ENCODE results near the gene POM121L2.

DNA sequence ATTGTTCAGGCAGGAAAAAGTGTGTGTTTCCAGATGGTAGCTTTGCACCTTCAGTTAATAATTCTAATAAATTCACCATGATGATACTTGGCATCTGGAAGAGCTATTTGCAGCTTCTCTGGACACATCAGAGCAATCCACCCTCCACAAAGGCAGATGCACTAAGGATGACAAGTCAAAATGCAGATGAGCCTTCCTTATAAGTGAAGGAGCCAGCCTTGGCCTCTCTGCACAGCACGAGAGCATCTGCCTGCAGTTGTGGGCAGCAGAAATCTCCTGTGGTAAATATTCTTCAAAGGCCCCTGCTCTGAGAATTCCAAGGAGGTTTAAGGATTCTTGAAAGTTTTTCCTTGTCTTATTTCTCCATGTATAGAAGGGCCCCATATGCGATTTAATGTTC is 6.9 kb upstream of the POM121L2 start:
- TF ChIP-seq, protein P1, sequence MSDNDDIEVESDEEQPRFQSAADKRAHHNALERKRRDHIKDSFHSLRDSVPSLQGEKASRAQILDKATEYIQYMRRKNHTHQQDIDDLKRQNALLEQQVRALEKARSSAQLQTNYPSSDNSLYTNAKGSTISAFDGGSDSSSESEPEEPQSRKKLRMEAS (IDR thresholded peaks at IDR 0.05): no peak
- TF ChIP-seq, protein P2, sequence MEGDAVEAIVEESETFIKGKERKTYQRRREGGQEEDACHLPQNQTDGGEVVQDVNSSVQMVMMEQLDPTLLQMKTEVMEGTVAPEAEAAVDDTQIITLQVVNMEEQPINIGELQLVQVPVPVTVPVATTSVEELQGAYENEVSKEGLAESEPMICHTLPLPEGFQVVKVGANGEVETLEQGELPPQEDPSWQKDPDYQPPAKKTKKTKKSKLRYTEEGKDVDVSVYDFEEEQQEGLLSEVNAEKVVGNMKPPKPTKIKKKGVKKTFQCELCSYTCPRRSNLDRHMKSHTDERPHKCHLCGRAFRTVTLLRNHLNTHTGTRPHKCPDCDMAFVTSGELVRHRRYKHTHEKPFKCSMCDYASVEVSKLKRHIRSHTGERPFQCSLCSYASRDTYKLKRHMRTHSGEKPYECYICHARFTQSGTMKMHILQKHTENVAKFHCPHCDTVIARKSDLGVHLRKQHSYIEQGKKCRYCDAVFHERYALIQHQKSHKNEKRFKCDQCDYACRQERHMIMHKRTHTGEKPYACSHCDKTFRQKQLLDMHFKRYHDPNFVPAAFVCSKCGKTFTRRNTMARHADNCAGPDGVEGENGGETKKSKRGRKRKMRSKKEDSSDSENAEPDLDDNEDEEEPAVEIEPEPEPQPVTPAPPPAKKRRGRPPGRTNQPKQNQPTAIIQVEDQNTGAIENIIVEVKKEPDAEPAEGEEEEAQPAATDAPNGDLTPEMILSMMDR (IDR thresholded peaks at IDR 0.05; ENCODE audit: low read depth, low read length, missing input control): no peak
- TF ChIP-seq, protein P3, sequence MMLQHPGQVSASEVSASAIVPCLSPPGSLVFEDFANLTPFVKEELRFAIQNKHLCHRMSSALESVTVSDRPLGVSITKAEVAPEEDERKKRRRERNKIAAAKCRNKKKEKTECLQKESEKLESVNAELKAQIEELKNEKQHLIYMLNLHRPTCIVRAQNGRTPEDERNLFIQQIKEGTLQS (IDR thresholded peaks at IDR 0.05): no peak
- TF ChIP-seq, protein P4, sequence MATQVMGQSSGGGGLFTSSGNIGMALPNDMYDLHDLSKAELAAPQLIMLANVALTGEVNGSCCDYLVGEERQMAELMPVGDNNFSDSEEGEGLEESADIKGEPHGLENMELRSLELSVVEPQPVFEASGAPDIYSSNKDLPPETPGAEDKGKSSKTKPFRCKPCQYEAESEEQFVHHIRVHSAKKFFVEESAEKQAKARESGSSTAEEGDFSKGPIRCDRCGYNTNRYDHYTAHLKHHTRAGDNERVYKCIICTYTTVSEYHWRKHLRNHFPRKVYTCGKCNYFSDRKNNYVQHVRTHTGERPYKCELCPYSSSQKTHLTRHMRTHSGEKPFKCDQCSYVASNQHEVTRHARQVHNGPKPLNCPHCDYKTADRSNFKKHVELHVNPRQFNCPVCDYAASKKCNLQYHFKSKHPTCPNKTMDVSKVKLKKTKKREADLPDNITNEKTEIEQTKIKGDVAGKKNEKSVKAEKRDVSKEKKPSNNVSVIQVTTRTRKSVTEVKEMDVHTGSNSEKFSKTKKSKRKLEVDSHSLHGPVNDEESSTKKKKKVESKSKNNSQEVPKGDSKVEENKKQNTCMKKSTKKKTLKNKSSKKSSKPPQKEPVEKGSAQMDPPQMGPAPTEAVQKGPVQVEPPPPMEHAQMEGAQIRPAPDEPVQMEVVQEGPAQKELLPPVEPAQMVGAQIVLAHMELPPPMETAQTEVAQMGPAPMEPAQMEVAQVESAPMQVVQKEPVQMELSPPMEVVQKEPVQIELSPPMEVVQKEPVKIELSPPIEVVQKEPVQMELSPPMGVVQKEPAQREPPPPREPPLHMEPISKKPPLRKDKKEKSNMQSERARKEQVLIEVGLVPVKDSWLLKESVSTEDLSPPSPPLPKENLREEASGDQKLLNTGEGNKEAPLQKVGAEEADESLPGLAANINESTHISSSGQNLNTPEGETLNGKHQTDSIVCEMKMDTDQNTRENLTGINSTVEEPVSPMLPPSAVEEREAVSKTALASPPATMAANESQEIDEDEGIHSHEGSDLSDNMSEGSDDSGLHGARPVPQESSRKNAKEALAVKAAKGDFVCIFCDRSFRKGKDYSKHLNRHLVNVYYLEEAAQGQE (IDR thresholded peaks at IDR 0.05): no peak
- TF ChIP-seq JUND (IDR thresholded peaks at IDR 0.05) (no peak), RAD21 (IDR thresholded peaks at IDR 0.05) (no peak), YY1 (IDR thresholded peaks at IDR 0.05) (no peak)
